K562 (cell line): ENCODE results near the gene ZFYVE28. TPM values are rescaled to one million over a fixed set of nuclear protein-coding genes. Genes with fewer than 3 reads are reported as not detected.

Experiments used
- ATAC-seq: fragments of 200-7000 bp; cut with Tn5 transposase; 3 replicates; pipeline ENCODE4 v1.9.1; 2020; ENCODE audit warnings: moderate library complexity
- BruUV-seq: library from RNA; stranded (reverse); fragments of 400-500 nt; replicated peaks from 2 replicates; lab custom pipeline; 2021; lab: Mats Ljungman, UMichigan
- CTCF ChIA-PET: fragments of 300-600 bp; formaldehyde crosslinking; extraction: SDS; loops from one replicate; lab custom pipeline; 2021; ENCODE audit warnings: low intra/inter-chr PET ratio; lab: Yijun Ruan, JAX
- POLR2A ChIA-PET: fragments of 300-600, 350-650 bp; sonication (Branson Sonifier 250); formaldehyde crosslinking; extraction: SDS; loops from one replicate; lab custom pipeline; 2021; ENCODE audit warnings: antibody characterized with exemption, inconsistent platforms; lab: Yijun Ruan, JAX
- DNase-seq, 4 experiments: peaks; one replicate each; pipeline versions ENCODE4 v3.0.0 to v3.0.0-alpha.2; 2011 to 2018; ENCODE audit warnings: low spot score in 3 of 4, mixed read lengths in 3 of 4; ENCODE audit errors: extremely low read depth in 1 of 4
- FAIRE-seq: peaks from 2 replicates; lab custom pipeline; 2011; peaks lifted over from hg19 to GRCh38; lab: Jason Lieb, UNC
- H2AFZ ChIP-seq: 2 replicates; pipeline ENCODE4 v1.6.0; 2011; ENCODE audit warnings: low read depth, low read length, control low read depth, inconsistent platforms
- H3K27ac ChIP-seq: fragments of 200-600 bp; 3 replicates; pipeline ENCODE4 v1.8.0; 2011; ENCODE audit warnings: low read depth, mild to moderate bottlenecking, control low read depth, inconsistent platforms, low read length, moderate library complexity, mixed read lengths; ENCODE audit errors: extremely low read depth
- H3K27me3 ChIP-seq, 2 experiments: fragments of 300-600 bp in 1 of 2; 2 replicates in 1 of 2; 3 replicates in 1 of 2; pipeline versions ENCODE4 v1.6.0 to v1.8.0; 2011; ENCODE audit warnings: inconsistent platforms in 2 of 2, low read length in 2 of 2, mild to moderate bottlenecking in 1 of 2, mixed read lengths in 1 of 2, moderate library complexity in 1 of 2; ENCODE audit not compliant: control insufficient read depth in 2 of 2, insufficient read depth in 2 of 2
- H3K36me3 ChIP-seq: fragments of 300-600 bp; 3 replicates; pipeline ENCODE4 v1.8.0; 2011; ENCODE audit warnings: mild to moderate bottlenecking, low read length, inconsistent platforms; ENCODE audit not compliant: control insufficient read depth, insufficient read depth
- H3K4me1 ChIP-seq, 2 experiments: fragments of 200-600 bp in 1 of 2; replicated peaks in 1 of 2; 2 replicates in 1 of 2; 3 replicates in 1 of 2; pipeline versions ENCODE4 v1.5.1 to v1.8.0; 2011; ENCODE audit warnings: inconsistent platforms in 2 of 2, low read length in 2 of 2, mild to moderate bottlenecking in 1 of 2, mixed read lengths in 1 of 2, moderate library complexity in 1 of 2; ENCODE audit not compliant: control insufficient read depth in 2 of 2, insufficient read depth in 2 of 2
- H3K4me2 ChIP-seq: 2 replicates; pipeline ENCODE4 v1.6.1; 2011; ENCODE audit warnings: low read length, control low read depth, inconsistent platforms, mixed read lengths; ENCODE audit not compliant: insufficient read depth
- H3K4me3 ChIP-seq: fragments of 200-600 bp; sonication (generic), shearing (Covaris generic); 2 replicates; pipeline ENCODE4 v1.5.1; 2016; ENCODE audit warnings: control low read depth, inconsistent platforms
- H3K79me2 ChIP-seq: fragments of 200-600 bp; 3 replicates; pipeline ENCODE4 v1.8.0; 2011; ENCODE audit warnings: low read length, inconsistent platforms; ENCODE audit not compliant: control insufficient read depth, insufficient read depth
- H3K9ac ChIP-seq, 2 experiments: 2 replicates each; pipeline versions ENCODE4 v1.6.0 to v1.6.1; 2011; ENCODE audit warnings: low read depth in 2 of 2, low read length in 2 of 2, control low read depth in 1 of 2, inconsistent platforms in 1 of 2, mild to moderate bottlenecking in 1 of 2, mixed read lengths in 1 of 2; ENCODE audit not compliant: insufficient read depth in 1 of 2
- H3K9me1 ChIP-seq: one replicate; pipeline ENCODE4 v1.6.0; 2011; ENCODE audit warnings: inconsistent platforms, mild to moderate bottlenecking, low read length, moderate library complexity; ENCODE audit not compliant: control insufficient read depth, insufficient read depth
- H3K9me3 ChIP-seq: replicated peaks from 2 replicates; pipeline ENCODE4 v1.5.1; 2011; ENCODE audit warnings: low read depth, low read length, inconsistent platforms; ENCODE audit not compliant: control insufficient read depth, insufficient read depth
- H4K20me1 ChIP-seq: replicated peaks from 2 replicates; pipeline ENCODE4 v1.6.1; 2011; ENCODE audit warnings: low read length, inconsistent platforms, mixed read lengths; ENCODE audit not compliant: control insufficient read depth, insufficient read depth
- NR0B1 ChIP-seq: fragments of 450-650 bp; IDR thresholded peaks from one replicate; pipeline ENCODE4 v1.6.1; 2018; ENCODE audit warnings: mild to moderate bottlenecking, moderate library complexity; ENCODE audit not compliant: partially characterized antibody
- POLR2H ChIP-seq: IDR thresholded peaks from 2 replicates; pipeline ENCODE4 v1.6.1; 2016; ENCODE audit warnings: missing genetic modification characterization, low read depth, mild to moderate bottlenecking, control low read depth, missing compliant biosample characterization, moderate library complexity
- ZFP36 ChIP-seq: fragments of 150-350 bp; IDR thresholded peaks from 2 replicates; pipeline ENCODE4 v1.6.1; 2018; ENCODE audit warnings: low read length, low read depth; ENCODE audit not compliant: partially characterized antibody
- WGBS: fragments of 100-300 bp; shearing (Covaris generic); methylation state at CpG from one replicate; pipeline ENCODE4 v1.1.6; 2016; ENCODE audit warnings: low coverage, mixed read lengths; ENCODE audit not compliant: insufficient coverage; ENCODE audit errors: missing lambda C conversion rate; 5-methylcytosine and 5-hydroxymethylcytosine counted together
- in situ Hi-C: fragments of 300-500 bp; cut with MboI; formaldehyde crosslinking; loops from 4 replicates; pipeline ENCODE4 v1.15.0; 2018; ENCODE audit warnings: inconsistent platforms, mixed read lengths
- intact Hi-C: fragments of 100-400 bp; cut with micrococcal nuclease; formaldehyde crosslinking; loops from 2 replicates; pipeline ENCODE4 v1.14.2; 2022
- polyA plus RNA-seq, 8 experiments: library from polyadenylated mRNA; depleted of rRNA in 4 of 8; stranded (reverse) in 5 of 8; unstranded in 3 of 8; fragments of >200 nt; fragmentation: Nextera tagmentation in 2 of 8; fragmentation: Illumina TruSeq in 1 of 8; extraction: Ambion mirVana in 2 of 8; extraction: Trizol in 1 of 8; gene quantifications; 2 replicates each; pipeline versions ENCODE4 v1.2.1 to v1.2.3, GENCODE V29; 2011 to 2014; ENCODE audit warnings: inconsistent platforms in 1 of 8, missing spikeins in 1 of 8
- total RNA-seq, 7 experiments: library from RNA; depleted of rRNA in 6 of 7; stranded (reverse); fragments of >200 nt in 6 of 7; fragmentation: Illumina TruSeq in 2 of 7; extraction: Trizol in 2 of 7; gene quantifications; 2 replicates each; pipeline versions ENCODE4 v1.2.1 to v1.2.3, GENCODE V29; 2011 to 2021; ENCODE audit warnings: low replicate concordance in 1 of 7

ZFYVE28 gene
- total and polyA plus RNA-seq, 9 of the 15 experiments (the other 6 are each of a cell fraction or from before 2014, with no cell fraction given): 1.3 to 24.8 (median 8.9) TPM

GRCh38 chr4:2256781-2257191, 161.7 kb downstream of the ZFYVE28 start:
- Histone ChIP-seq H3K9me1 (no peaks in the 10 kb centered on the region), H3K27ac (no peak overlapping the region), H3K4me3 (no peak overlapping the region), H3K9ac (0 out of 4 replicates have a peak overlapping the region, but pooled peaks of 1 of the 2 experiments have one; percentile 40), H3K4me2 (no peak overlapping the region), H2AFZ (no peak overlapping the region), H3K27me3 (no peaks in the 10 kb centered on the region), H3K4me1 (peaks cover 6 to 76% of the 10 kb centered on the region in 2 experiments; a peak in 4 of 5 replicates), H3K79me2 (peaks cover 5% of the 10 kb centered on the region; the same call in 1 of the 3 replicates), H3K36me3 (no peaks in the 10 kb centered on the region), H4K20me1 (no peaks in the 10 kb centered on the region; the same call in 1 of the 2 replicates), H3K9me3 (no peaks in the 10 kb centered on the region)
- CTCF ChIA-PET: no interaction called here
- 70% methylated on average over 8 of the region's 12 CpGs for WGBS
- POLR2A ChIA-PET: interaction anchor here (0.6 to 2.3 kb wide), 7 partner anchors 8 to 214 kb away, joined by 3 to 10 read pairs (median 3); no protein-coding TSS in a partner anchor
- TF ChIP-seq POLR2H (tag) (no peak), ZFP36 (peak; percentile 57), NR0B1 (no peak)
- in situ Hi-C loops: no loop called here
- intact Hi-C loops: no loop called here
- FAIRE-seq (no peak), DNase-seq (peak in 2 of 4 experiments; percentile 31 to 41), ATAC-seq (no peak)
- no TSS peak for BruUV-seq
